C4-2B (cell line): ENCODE measurements around the gene MARF1.
"Not testable (repeated sequence)": the region's sequence is repeated elsewhere in the genome, so short reads cannot be mapped to it uniquely, and the experiment has no call there.

Experiments
- H3K27ac ChIP-seq: fragments of 450-650 bp; 2 replicates; pipeline ENCODE4 v1.5.1; 2017
- ZFX ChIP-seq: fragments of 450-650 bp; IDR thresholded peaks from 2 replicates; pipeline ENCODE4 v1.6.1; 2017
- TF ChIP-seq, protein P1 (sequence below): fragments of 450-650 bp; conservative IDR thresholded peaks from 2 replicates; pipeline ENCODE4 v1.5.1; 2017; ENCODE audit warnings: mild to moderate bottlenecking

MARF1 gene

DNA sequence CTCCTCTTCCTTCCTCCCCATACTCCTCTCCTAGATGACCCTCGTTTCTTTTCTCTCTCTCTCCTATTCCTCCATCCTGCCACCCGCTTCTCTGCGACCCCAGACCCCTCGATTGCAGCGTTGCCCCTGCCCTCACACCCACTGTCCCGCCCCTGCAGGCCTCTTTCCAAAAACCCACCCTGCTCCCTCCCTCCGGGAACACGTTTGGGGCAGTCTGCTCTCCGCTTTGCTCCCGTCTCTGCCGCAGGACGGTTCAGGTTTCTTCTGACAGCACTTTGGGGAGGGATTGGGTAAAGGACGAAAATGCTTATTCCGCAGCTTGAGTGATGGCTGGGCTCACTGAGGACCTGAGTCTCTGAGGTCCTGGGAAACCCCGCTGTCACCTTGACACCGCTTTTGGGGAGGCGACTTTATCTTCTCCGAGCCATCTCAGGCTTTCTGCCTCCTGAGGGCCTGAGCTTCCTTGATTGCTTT is 7.8 kb upstream of the MARF1 start:
- H3K27ac ChIP-seq = peak overlapping the region; percentile 88
- TF ChIP-seq, protein P1, sequence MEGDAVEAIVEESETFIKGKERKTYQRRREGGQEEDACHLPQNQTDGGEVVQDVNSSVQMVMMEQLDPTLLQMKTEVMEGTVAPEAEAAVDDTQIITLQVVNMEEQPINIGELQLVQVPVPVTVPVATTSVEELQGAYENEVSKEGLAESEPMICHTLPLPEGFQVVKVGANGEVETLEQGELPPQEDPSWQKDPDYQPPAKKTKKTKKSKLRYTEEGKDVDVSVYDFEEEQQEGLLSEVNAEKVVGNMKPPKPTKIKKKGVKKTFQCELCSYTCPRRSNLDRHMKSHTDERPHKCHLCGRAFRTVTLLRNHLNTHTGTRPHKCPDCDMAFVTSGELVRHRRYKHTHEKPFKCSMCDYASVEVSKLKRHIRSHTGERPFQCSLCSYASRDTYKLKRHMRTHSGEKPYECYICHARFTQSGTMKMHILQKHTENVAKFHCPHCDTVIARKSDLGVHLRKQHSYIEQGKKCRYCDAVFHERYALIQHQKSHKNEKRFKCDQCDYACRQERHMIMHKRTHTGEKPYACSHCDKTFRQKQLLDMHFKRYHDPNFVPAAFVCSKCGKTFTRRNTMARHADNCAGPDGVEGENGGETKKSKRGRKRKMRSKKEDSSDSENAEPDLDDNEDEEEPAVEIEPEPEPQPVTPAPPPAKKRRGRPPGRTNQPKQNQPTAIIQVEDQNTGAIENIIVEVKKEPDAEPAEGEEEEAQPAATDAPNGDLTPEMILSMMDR = no peak
- TF ChIP-seq ZFX = no peak

DNA sequence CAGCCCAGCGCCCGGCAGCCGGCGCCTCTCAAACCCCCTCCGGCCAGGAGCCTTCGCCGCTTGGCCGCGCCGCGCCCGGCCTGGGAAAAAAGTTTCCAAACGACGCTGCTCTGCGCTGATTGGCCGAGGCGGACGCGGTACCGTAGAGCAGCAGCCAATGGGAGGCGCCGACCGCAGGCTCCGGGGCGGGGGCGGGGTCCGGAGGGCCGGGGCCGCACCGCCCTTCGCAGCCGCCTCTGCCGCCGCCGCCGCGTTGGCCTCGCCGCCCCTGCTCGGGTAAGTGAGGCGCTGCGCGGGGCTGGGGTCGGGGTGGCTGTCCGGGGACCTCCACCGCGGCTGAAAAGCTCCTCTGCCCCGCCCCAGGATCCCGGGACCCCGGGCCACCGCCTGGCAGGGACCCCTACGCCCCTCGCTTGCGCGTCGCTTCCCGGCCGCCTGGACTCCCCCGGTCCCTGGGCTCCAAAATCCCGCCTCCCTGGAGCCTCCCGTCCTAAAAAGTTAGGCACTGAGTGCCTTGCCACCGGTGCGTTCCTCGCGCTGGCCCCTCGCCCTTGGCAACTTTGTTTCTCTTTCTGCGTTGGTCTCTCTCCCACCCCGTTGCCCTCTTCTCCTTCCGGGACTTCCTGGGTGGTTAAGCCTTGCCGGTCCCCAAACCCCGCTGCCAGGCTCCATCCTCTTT is 7.2 kb upstream of the MARF1 start, which contains the start of gene NDE1:
NDE1 (plus strand) TSS at position 227 of the 679 bp plus-strand sequence. CDS start 14,534 bp downstream, outside the sequence.
- no peak; the same call in 1 of the 2 replicates for TF ChIP-seq ZFX
- TF ChIP-seq, protein P1 = no peak
- peak within 1 kb of the TSS; percentile 88 for H3K27ac ChIP-seq

DNA sequence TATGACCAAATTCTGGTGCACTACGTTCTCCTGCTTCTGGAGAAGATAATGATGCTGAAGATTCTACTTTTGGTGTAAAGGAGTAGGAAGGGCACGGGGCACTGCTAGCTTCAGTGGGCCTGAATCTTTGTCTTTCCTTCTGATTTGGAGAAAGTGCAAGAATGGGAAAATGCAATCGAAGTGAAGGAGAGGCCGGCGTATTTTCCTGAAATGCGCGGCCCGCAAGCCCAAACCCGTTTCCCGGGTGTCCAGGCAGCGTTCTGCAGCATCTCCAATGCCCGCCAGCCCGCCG is 6.7 kb upstream of the MARF1 start:
- TF ChIP-seq, protein P1 = no peak
- TF ChIP-seq ZFX = no peak

DNA sequence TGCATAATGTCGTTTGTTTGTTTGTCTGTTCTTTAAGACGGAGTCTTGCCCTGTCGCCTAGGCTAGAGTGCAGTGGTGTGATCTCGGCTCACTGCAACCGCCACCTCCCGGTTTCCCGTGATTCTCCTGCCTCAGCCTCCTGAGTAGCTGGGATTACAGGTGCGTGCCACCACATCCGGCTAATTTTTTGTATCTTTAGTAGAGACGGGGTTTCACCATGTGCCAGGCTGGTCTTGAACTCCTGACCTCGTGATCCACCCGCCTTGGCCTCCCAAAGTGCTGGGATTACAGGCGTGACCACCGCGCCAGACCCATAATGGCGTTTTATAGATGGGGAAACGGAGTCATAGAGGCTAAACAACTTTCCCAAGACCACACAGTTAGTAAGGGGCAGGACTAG is 6.4 kb upstream of the MARF1 start:
- peak overlapping the region; percentile 88 for H3K27ac ChIP-seq

More for the DNA sequence above, 6.7 kb upstream of the MARF1 start:
- peak overlapping the region; percentile 88 for H3K27ac ChIP-seq

DNA sequence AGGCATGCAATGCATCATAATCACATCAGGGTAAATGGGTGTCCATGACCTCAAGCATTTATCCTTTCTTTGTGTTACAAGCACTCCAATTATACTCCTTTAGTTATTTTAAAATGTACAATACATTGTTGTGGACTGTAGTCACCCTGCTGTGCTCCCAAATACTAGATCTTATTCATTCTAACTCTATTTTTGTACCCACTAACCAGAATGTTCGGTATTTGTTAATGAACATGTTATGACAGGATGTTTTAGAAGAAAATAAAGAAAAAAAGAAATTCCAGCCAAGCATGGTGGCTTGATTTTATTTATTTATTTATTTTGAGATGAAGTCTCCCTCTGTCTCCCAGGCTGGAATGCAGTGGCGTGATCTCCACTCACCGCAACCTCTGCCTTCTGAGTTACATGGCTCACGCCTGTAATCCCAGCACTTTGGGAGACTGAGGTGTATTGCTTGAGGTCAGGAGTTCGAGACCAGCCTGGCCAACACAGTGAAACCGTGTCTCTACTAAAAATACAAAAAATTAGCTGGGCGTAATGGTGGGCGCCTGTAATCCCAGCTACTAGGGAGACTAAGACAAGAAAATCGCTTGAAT is 5.3 kb upstream of the MARF1 start:
- TF ChIP-seq, protein P1 = no peak
- no peak for TF ChIP-seq ZFX
- H3K27ac ChIP-seq = no peak overlapping the region

DNA sequence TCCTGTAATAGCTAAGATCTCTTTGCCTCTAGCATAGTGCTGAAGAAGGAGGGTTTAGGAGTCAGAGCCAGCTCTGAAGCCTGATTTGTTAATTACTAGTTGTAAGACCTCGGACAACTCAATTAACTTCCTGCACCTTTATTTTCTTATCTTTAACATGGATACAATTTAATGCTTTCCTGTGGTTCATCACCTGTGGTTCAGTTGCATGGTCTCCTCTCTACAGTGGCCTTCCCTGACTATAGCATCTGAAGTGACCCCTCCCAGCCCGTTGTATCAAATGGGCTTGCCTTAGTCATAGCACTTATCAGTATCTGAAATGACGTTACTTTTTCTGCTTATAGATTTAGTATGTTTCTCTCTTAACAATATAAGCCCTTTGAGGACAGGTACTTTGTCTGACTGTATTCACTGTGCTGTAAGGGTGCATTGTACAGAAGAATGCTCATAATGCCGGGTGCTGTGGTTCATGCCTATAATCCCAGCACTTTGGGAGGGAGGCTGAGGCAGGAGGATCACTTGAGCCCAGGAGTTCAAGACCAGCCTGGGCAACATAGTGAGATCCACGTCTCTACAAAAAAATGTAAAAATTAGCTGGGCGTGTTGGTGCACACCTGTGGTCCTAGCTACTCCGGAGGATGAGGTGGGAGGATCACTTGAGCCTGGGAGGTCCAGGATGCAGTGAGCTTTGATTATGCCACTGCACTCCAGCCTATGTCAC is 4.5 kb upstream of the MARF1 start:
- no peak overlapping the region for H3K27ac ChIP-seq

DNA sequence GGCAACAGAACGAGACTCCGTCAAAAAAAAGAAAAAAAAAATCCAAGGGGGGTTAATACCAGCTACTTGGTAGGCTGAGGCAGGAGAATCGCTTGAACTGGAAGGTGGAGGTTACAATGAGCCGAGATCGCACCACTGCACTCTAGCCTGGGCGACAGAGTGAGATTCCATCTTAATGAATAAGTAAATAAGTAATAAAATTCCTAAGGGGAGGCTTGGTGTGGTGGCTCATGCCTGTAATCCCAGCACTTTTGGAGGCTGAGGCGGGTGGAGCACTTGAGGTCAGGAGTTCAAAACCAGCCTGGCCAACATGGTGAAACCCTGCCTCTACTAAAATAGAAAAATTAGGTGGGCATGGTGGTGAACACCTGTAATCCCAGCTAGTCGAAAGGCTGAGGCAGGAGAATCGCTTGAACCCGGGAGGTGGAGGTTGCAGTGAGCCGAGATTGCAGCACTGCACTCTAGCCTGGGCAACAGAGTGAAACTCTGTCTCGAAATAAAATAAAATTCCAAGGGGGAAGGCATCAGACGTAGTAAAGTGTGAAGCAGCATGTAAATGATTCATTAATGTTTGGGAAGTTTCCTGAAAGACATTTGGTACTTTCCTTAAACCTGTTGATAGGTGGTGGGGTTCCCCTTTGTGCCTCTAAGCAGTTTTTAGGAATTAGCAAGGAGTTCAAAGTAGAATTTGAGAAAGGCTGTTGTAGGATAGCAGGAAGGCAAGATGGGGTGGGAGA is 3.8 kb upstream of the MARF1 start:
- H3K27ac ChIP-seq = not testable (repeated sequence)

More for the DNA sequence above, 4.5 kb upstream of the MARF1 start:
- TF ChIP-seq, protein P1 = no peak
- no peak for TF ChIP-seq ZFX

DNA sequence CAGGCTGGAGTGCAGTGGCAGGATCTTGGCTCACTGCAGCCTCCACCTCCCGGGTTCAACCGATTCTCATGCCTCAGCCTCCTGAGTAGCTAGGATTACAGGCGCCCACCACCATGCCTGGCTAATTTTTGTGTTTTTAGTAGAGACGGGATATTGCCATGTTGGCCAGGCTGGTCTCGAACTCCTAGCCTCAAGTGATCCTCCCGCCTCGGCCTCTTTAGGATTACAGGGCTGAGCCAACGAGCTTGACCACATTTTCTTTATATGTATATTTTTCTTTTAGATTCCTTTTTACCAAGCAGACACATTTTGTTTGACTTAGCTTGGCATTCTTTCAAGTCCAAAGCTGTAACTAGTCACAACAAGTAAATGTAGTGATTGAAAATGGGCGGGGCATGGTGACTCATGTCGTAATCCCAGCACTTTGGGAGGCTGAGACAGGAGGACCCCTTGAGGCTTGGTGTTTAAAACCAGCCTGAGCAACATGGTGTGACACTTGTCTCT is 2.1 kb upstream of the MARF1 start:
- H3K27ac ChIP-seq = not testable (repeated sequence)
